GM12878 (cell line): Measurements from ENCODE around the gene COL27A1. TPM values are rescaled to one million over a fixed set of nuclear protein-coding genes. Genes with fewer than 3 reads are reported as not detected.

Source experiments
- ATAC-seq: fragments of 200-7000 bp; cut with Tn5 transposase; 3 replicates; pipeline ENCODE4 v1.9.1; 2020; ENCODE audit warnings: mild to moderate bottlenecking, moderate library complexity
- BruUV-seq: library from RNA; stranded (reverse); fragments of 400-500 nt; replicated peaks from 2 replicates; lab custom pipeline; 2021; lab: Mats Ljungman, UMichigan
- CTCF ChIA-PET: fragments of 300-600 bp; sonication (Branson Sonifier 250); formaldehyde crosslinking; extraction: SDS; loops from one replicate; lab custom pipeline; 2021; ENCODE audit warnings: inconsistent platforms; lab: Yijun Ruan, JAX
- POLR2A ChIA-PET: fragments of 350-600 bp; formaldehyde crosslinking; extraction: SDS; loops from one replicate; lab custom pipeline; 2021; ENCODE audit warnings: inconsistent platforms; lab: Charles Lee
- RAD21 ChIA-PET: fragments of 300-600 bp; sonication (Branson Sonifier 250); formaldehyde crosslinking; loops from one replicate; lab custom pipeline; 2023; ENCODE audit warnings: antibody characterized with exemption; ENCODE audit not compliant: unreplicated experiment; lab: Charles Lee
- SMC1A ChIA-PET: fragments of 300-600 bp; sonication (Branson Sonifier 250); formaldehyde crosslinking; loops from one replicate; lab custom pipeline; 2023; ENCODE audit not compliant: unreplicated experiment, uncharacterized antibody; lab: Charles Lee
- DNase-seq: peaks from one replicate; pipeline ENCODE4 v3.0.0-alpha.2; 2011; ENCODE audit warnings: low read depth, low spot score
- FAIRE-seq: peaks from 3 replicates; lab custom pipeline; 2011; peaks lifted over from hg19 to GRCh38; lab: Jason Lieb, UNC
- H2AFZ ChIP-seq: 2 replicates; pipeline ENCODE4 v1.6.0; 2011; ENCODE audit warnings: low read depth, low read length, control low read depth; ENCODE audit not compliant: control insufficient read depth
- H3K27ac ChIP-seq: 2 replicates; pipeline ENCODE4 v1.5.1; 2011; ENCODE audit warnings: control low read depth; ENCODE audit not compliant: control insufficient read depth, insufficient read depth
- H3K27me3 ChIP-seq, 2 experiments: replicated peaks in 1 of 2; 2 replicates each; pipeline versions ENCODE4 v1.6.0 to v1.6.1; 2011; ENCODE audit warnings: low read length in 1 of 2; ENCODE audit not compliant: control insufficient read depth in 2 of 2, insufficient read depth in 2 of 2
- H3K36me3 ChIP-seq, 2 experiments: 2 replicates each; pipeline ENCODE4 v1.5.1; 2011; ENCODE audit warnings: low read length in 1 of 2; ENCODE audit not compliant: control insufficient read depth in 2 of 2, insufficient read depth in 2 of 2
- H3K4me1 ChIP-seq: 2 replicates; pipeline ENCODE4 v1.6.1; 2011; ENCODE audit warnings: mild to moderate bottlenecking, low read length, moderate library complexity, mixed read lengths; ENCODE audit not compliant: control insufficient read depth, insufficient read depth
- H3K4me2 ChIP-seq: 2 replicates; pipeline ENCODE4 v1.6.0; 2011; ENCODE audit warnings: control low read depth; ENCODE audit not compliant: control insufficient read depth, insufficient read depth
- H3K4me3 ChIP-seq: fragments of 200-600 bp; sonication (generic); 2 replicates; pipeline ENCODE4 v1.5.1; 2016
- H3K79me2 ChIP-seq: 2 replicates; pipeline ENCODE4 v1.6.0; 2011; ENCODE audit warnings: low read length; ENCODE audit not compliant: control insufficient read depth, insufficient read depth
- H3K9ac ChIP-seq: 2 replicates; pipeline ENCODE4 v1.8.0; 2011; ENCODE audit warnings: low read length, control low read depth, mixed read lengths; ENCODE audit not compliant: control insufficient read depth, insufficient read depth
- H3K9me3 ChIP-seq: replicated peaks from 3 replicates; pipeline ENCODE4 v1.5.1; 2011; ENCODE audit warnings: mild to moderate bottlenecking, low read length; ENCODE audit not compliant: control insufficient read depth, insufficient read depth
- H4K20me1 ChIP-seq: 2 replicates; pipeline ENCODE4 v1.6.0; 2011; ENCODE audit not compliant: control insufficient read depth, insufficient read depth
- BRCA1 ChIP-seq: IDR thresholded peaks from 2 replicates; pipeline ENCODE4 v1.6.1; 2011; ENCODE audit warnings: low read depth, low read length, improper control_type of control experiment
- CHD2 ChIP-seq: IDR thresholded peaks from 2 replicates; pipeline ENCODE4 v1.6.1; 2011; ENCODE audit warnings: low read depth, low read length, improper control_type of control experiment, borderline replicate concordance
- JUND ChIP-seq: IDR thresholded peaks from 2 replicates; pipeline ENCODE4 v1.6.1; 2012; ENCODE audit warnings: low read depth, mild to moderate bottlenecking, low read length, improper control_type of control experiment, moderate library complexity
- MXI1 ChIP-seq: fragments of 150-350 bp; IDR thresholded peaks from 2 replicates; pipeline ENCODE4 v1.6.1; 2011; ENCODE audit warnings: low read depth, mild to moderate bottlenecking, inconsistent platforms, low read length, improper control_type of control experiment
- MYB ChIP-seq: fragments of 150-350 bp; IDR thresholded peaks from 2 replicates; pipeline ENCODE4 v1.6.1; 2014; ENCODE audit warnings: mild to moderate bottlenecking, low read depth, low read length, borderline replicate concordance
- RUNX3 ChIP-seq: IDR thresholded peaks from 2 replicates; pipeline ENCODE4 v1.6.1; 2012; ENCODE audit warnings: low read length, inconsistent platforms
- STAT1 ChIP-seq: fragments of 450-650 bp; conservative IDR thresholded peaks from 2 replicates; pipeline ENCODE4 v1.6.1; 2014; ENCODE audit warnings: antibody characterized with exemption, mild to moderate bottlenecking
- TBL1XR1 ChIP-seq: IDR thresholded peaks from 2 replicates; pipeline ENCODE4 v1.6.1; 2012; ENCODE audit warnings: low read depth, low read length, improper control_type of control experiment
- WGBS: methylation state at CpG from one replicate; pipeline ENCODE4 v1.1.6; 2016; ENCODE audit warnings: low lambda C conversion rate; ENCODE audit not compliant: insufficient replicate concordance, insufficient coverage; ENCODE audit errors: missing lambda C conversion rate; 5-methylcytosine and 5-hydroxymethylcytosine counted together
- in situ Hi-C: fragments of 300-500 bp; cut with MboI; formaldehyde crosslinking; loops from 9 replicates; pipeline ENCODE4 v1.14.3; 2018; ENCODE audit warnings: mixed read lengths
- intact Hi-C: fragments of 100-400 bp; cut with micrococcal nuclease; formaldehyde crosslinking; loops from one replicate; pipeline ENCODE4 v1.14.2; 2022; ENCODE audit not compliant: unreplicated experiment
- polyA plus RNA-seq, 11 experiments: library from polyadenylated mRNA; depleted of rRNA in 4 of 11; unstranded in 6 of 11; stranded (reverse) in 5 of 11; fragments of >200 nt; fragmentation: Nextera tagmentation in 4 of 11; fragmentation: Illumina TruSeq in 1 of 11; extraction: Ambion mirVana in 4 of 11; extraction: Trizol in 1 of 11; gene quantifications; 1 replicate in 1 of 11; 2 replicates in 10 of 11; pipeline versions ENCODE4 v1.2.1 to v1.2.3, GENCODE V29; 2011 to 2016; ENCODE audit warnings: inconsistent platforms in 2 of 11, missing spikeins in 2 of 11, low read depth in 1 of 11
- total RNA-seq, 4 experiments: library from RNA; depleted of rRNA in 3 of 4; stranded (reverse); fragments of >200 nt in 3 of 4; fragmentation: Illumina TruSeq in 1 of 4; extraction: Trizol in 1 of 4; gene quantifications; 2 replicates each; pipeline versions ENCODE4 v1.2.1 to v1.2.3, GENCODE V29; 2013 to 2021
- TF ChIP-seq, protein P1 (sequence below): IDR thresholded peaks from 2 replicates; pipeline ENCODE4 v1.6.1; 2012; ENCODE audit warnings: low read depth, low read length, improper control_type of control experiment

Gene COL27A1
- total and polyA plus RNA-seq, 10 of the 15 experiments (the other 5 are each of a cell fraction or from before 2014, with no cell fraction given): 0.10 TPM; not detected in 9

DNA sequence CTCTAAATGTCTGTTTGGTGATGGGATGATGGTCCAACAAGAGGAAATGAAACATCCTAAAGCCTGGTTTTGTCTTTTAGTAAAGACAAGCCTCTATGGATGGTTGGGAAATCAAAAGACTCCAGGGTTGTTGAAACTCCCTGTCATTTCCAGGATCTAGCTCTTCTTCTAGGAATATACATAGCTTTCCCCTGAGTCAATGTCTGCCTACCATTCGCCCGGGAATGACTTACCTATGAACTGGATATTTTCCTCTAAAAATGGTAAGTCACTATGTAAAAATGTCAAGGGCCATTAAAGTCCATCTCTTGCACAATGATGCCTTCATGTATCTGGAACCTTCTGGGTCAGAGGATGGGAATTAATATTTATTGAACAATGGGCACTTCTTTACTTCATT, 45.2 kb upstream of the COL27A1 start:
- TF ChIP-seq, protein P1, sequence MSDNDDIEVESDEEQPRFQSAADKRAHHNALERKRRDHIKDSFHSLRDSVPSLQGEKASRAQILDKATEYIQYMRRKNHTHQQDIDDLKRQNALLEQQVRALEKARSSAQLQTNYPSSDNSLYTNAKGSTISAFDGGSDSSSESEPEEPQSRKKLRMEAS: no peak
- no peak for TF ChIP-seq TBL1XR1
- TF ChIP-seq JUND: no peak
- TF ChIP-seq CHD2: no peak
- TF ChIP-seq BRCA1: no peak
- TF ChIP-seq MXI1: no peak
- no peak for TF ChIP-seq STAT1
- no peak for TF ChIP-seq MYB
- TF ChIP-seq RUNX3: no peak
- POLR2A ChIA-PET: no interaction called here
- H3K9me3 ChIP-seq: no peaks in the 10 kb centered on the region
- no peaks in the 10 kb centered on the region for H4K20me1 ChIP-seq
- ATAC-seq: no peak
- no peaks in the 10 kb centered on the region for H3K79me2 ChIP-seq
- peaks cover 0 to 4% of the 10 kb centered on the region in 2 experiments; a peak in 2 of 4 replicates for H3K27me3 ChIP-seq
- no peak overlapping the region for H3K9ac ChIP-seq
- no peaks in the 10 kb centered on the region; the same call in 1 of the 2 replicates for H3K4me1 ChIP-seq
- FAIRE-seq: no peak
- no peak for DNase-seq
- no peak overlapping the region for H3K4me2 ChIP-seq
- in situ Hi-C loops (no loop called here), intact Hi-C loops (no loop called here)
- SMC1A ChIA-PET: no interaction called here
- no peak overlapping the region for H3K27ac ChIP-seq
- no peak overlapping the region for H2AFZ ChIP-seq
- no peaks in the 10 kb centered on the region for H3K36me3 ChIP-seq
- CTCF ChIA-PET: interaction anchor here (1.1 to 4.9 kb wide), 2 partner anchors 12 to 181 kb away, joined by 3 to 33 read pairs; no protein-coding TSS in a partner anchor
- H3K4me3 ChIP-seq: no peak overlapping the region
- RAD21 ChIA-PET: no interaction called here
- 48% methylated on average over 2 of the region's 2 CpGs for WGBS
- no TSS peak for BruUV-seq
